Measurements from ENCODE around the gene SELENON. TPM values are rescaled to one million over a fixed set of nuclear protein-coding genes. Genes with fewer than 3 reads are reported as not detected.

Gene SELENON
- total RNA-seq, 1 experiment from 2014 or later = 90.9 TPM

GRCh38 chr1:25832336-25833037 is 32.5 kb downstream of the SELENON start:
- no peak overlapping the region for H4K91ac ChIP-seq (ENCODE audit: insufficient read length, low read depth, low read length)
- no peaks in the 10 kb centered on the region for H3K9me3 ChIP-seq (ENCODE audit: control insufficient read depth, low read depth, low read length)
- no peak overlapping the region for H3K56ac ChIP-seq (ENCODE audit: insufficient read length, low read depth, low read length)
- Mint-ChIP-seq H3K4me3 (no peak overlapping the region), H3K27me3 (ENCODE audit: low read depth) (no peaks in the 10 kb centered on the region), H3K4me1 (0 out of 4 replicates have a peak, but pooled peaks cover 3% of the 10 kb centered on the region in 2 experiments), H3K9me3 (no peaks in the 10 kb centered on the region), H3K36me3 (ENCODE audit: insufficient read depth in 1 of 3, low read depth in 3 of 3) (peaks cover 29 to 87% (median 78%) of the 10 kb centered on the region in 3 experiments; a peak in 6 of 7 replicates), H3K27ac (no peak overlapping the region)
- H2BK120ac ChIP-seq (ENCODE audit: low read depth, low read length, poor library complexity, severe bottlenecking) = no peak overlapping the region
- no peak overlapping the region for H2AFZ ChIP-seq (ENCODE audit: low read length)
- no peak overlapping the region for H2BK5ac ChIP-seq (ENCODE audit: insufficient read length, low read length)
- H3K23me2 ChIP-seq (ENCODE audit: insufficient read length, low read depth, low read length, poor library complexity, severe bottlenecking) = no peaks in the 10 kb centered on the region
- no peaks in the 10 kb centered on the region for H4K20me1 ChIP-seq (ENCODE audit: control insufficient read depth, insufficient read depth, insufficient read length)
- no CpG with 5 or more reads among the region's 6 CpGs for WGBS (ENCODE audit: extremely low coverage, insufficient read length, low lambda C conversion rate)
- H3K79me1 ChIP-seq (ENCODE audit: insufficient read depth, low read depth, low read length, poor library complexity, severe bottlenecking) = peaks cover 3% of the 10 kb centered on the region
- no peak for DNase-seq
- no peak overlapping the region for H2BK20ac ChIP-seq (ENCODE audit: low read depth, low read length, poor library complexity, severe bottlenecking)
- no peak overlapping the region for H2BK12ac ChIP-seq (ENCODE audit: insufficient read length, low read depth, low read length)
- no peaks in the 10 kb centered on the region for H3K79me2 ChIP-seq (ENCODE audit: insufficient read depth, low read length)
- no peak overlapping the region for H3K18ac ChIP-seq (ENCODE audit: insufficient read length, low read depth, low read length)
- no peak for TF ChIP-seq CTCF (conservative IDR thresholded peaks at IDR 0.05)
- no peak overlapping the region for H3K27ac ChIP-seq (ENCODE audit: insufficient read length, low read depth, low read length)
- H4K5ac ChIP-seq (ENCODE audit: insufficient read length, low read depth, low read length) = no peak overlapping the region
- no peak overlapping the region for H3K14ac ChIP-seq (ENCODE audit: insufficient read depth, low read length)
- H4K8ac ChIP-seq (replicated peaks; ENCODE audit: insufficient read length, low read depth, low read length) = no peak overlapping the region
- no peak overlapping the region for H3K4me2 ChIP-seq (ENCODE audit: insufficient read depth, insufficient read length, low read length)
- no peak overlapping the region for H3K4ac ChIP-seq (ENCODE audit: low read depth, low read length)
- H2AK5ac ChIP-seq (ENCODE audit: insufficient read length, low read length) = no peak overlapping the region
- H3K4me1 ChIP-seq (ENCODE audit: insufficient read depth, low read length) = no peaks in the 10 kb centered on the region
- H3K23ac ChIP-seq (ENCODE audit: insufficient read length, low read depth, low read length) = no peak overlapping the region
- no peaks in the 10 kb centered on the region for H3K27me3 ChIP-seq (ENCODE audit: insufficient read depth, low read length)
- no peak overlapping the region for H3K9ac ChIP-seq (ENCODE audit: extremely low read depth, insufficient read length, low read length)
- no peak overlapping the region for H3T11ph ChIP-seq (ENCODE audit: low read length)
- H2BK15ac ChIP-seq (ENCODE audit: low read depth, low read length) = no peak overlapping the region

Data from H9 (cell line).